ENCODE measurements around the gene ZNF280B. TPM values are rescaled to one million over a fixed set of nuclear protein-coding genes. Genes with fewer than 3 reads are reported as not detected.
"Not testable (repeated sequence)": the region's sequence is repeated elsewhere in the genome, so short reads cannot be mapped to it uniquely, and the experiment has no call there.

The ZNF280B gene
- total RNA-seq, 2 donors from 2014 or later: 2.9 to 4.5 TPM

DNA sequence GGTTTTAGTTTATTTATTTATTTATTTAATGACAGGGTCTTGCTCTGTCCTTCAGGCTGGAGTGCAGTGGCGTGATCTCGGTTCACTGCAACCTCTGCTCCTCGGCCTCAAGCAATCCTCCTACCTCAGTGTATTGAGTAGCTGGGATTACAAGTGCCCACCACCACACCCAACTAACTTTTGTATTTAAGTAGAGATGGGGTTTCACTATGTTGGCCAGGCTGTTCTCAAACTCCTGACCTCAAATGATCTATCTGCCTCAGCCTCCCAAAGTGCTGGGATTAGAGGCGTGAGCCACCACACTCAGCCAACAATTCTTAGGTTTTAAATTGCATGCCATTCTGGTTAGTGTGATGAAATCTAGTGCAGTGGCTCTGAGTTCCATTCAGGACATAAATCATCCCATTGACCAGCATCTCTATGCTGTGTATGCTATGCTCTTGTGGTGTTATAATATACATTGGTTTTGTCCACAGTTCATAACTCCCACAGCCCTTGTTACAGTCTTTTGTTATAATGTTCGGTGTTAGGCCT, 28.5 kb downstream of the ZNF280B start:
- Mint-ChIP-seq H3K4me3 (no peak overlapping the region), H3K9me3 (no peaks in the 10 kb centered on the region)
- ATAC-seq (replicated peaks in 1 of 2): no peak

DNA sequence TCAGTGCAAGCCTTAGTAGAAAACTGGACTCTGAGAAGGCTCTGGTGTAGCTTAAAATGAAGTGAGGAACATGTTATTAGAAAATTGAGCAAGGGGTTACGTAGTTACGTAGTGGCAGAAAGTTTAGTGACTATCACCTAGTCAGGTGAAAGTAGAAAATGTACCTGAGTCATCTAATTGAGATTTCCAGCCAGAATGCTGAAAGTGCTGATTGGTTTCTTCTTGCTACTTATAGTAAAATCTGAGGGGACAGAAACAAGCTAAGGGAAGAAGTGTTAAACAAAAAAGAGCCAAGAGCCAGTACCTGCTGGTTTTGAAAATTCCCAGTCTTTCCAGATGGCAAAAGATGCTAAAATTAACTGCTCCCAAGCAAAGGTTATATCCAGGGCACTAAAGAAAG, 29.4 kb downstream of the ZNF280B start:
- H3K36me3 Mint-ChIP-seq (ENCODE audit: insufficient read depth in 2 of 2): no peaks in the 10 kb centered on the region
- H3K9me3 Mint-ChIP-seq: no peaks in the 10 kb centered on the region
- H3K27me3 Mint-ChIP-seq (ENCODE audit: low read depth): no peaks in the 10 kb centered on the region
- H3K4me3 Mint-ChIP-seq: no peak overlapping the region
- H3K4me1 Mint-ChIP-seq (ENCODE audit: low read depth): no peaks in the 10 kb centered on the region
- no peak overlapping the region for H3K27ac Mint-ChIP-seq
- ATAC-seq (replicated peaks in 1 of 2) (no peak), DNase-seq (no peak)

More for the DNA sequence above, 28.5 kb downstream of the ZNF280B start:
- no peaks in the 10 kb centered on the region for H3K27me3 Mint-ChIP-seq (ENCODE audit: low read depth)
- DNase-seq: no peak
- H3K27ac Mint-ChIP-seq: no peak overlapping the region
- no peaks in the 10 kb centered on the region for H3K4me1 Mint-ChIP-seq (ENCODE audit: low read depth)
- H3K36me3 Mint-ChIP-seq (ENCODE audit: insufficient read depth in 2 of 2): no peaks in the 10 kb centered on the region

DNA sequence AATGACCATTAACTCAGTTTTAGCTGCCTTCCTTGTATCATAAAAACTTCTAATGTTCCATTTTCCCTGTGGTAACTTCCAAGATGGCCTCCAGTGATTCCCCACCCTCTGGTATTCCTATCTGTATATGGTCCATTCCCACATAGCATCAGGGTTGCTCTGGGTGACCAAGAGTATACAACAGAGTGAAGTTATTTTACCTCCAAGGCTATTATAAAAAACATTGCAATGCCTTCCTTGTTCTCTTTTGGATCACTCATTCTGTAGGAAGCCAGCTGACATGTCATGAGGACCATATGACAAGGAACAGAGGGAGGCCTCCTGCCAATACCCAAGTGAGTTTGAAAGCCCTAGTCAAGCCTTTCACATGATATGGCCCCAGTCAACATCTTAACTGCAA, 30.1 kb downstream of the ZNF280B start:
- H3K27ac Mint-ChIP-seq: no peak overlapping the region
- ATAC-seq (replicated peaks in 1 of 2) (no peak), DNase-seq (no peak)
- H3K4me1 Mint-ChIP-seq (ENCODE audit: low read depth): no peaks in the 10 kb centered on the region
- H3K4me3 Mint-ChIP-seq: no peak overlapping the region
- no peaks in the 10 kb centered on the region for H3K9me3 Mint-ChIP-seq
- H3K27me3 Mint-ChIP-seq (ENCODE audit: low read depth): no peaks in the 10 kb centered on the region
- no peaks in the 10 kb centered on the region for H3K36me3 Mint-ChIP-seq (ENCODE audit: insufficient read depth in 2 of 2)

DNA sequence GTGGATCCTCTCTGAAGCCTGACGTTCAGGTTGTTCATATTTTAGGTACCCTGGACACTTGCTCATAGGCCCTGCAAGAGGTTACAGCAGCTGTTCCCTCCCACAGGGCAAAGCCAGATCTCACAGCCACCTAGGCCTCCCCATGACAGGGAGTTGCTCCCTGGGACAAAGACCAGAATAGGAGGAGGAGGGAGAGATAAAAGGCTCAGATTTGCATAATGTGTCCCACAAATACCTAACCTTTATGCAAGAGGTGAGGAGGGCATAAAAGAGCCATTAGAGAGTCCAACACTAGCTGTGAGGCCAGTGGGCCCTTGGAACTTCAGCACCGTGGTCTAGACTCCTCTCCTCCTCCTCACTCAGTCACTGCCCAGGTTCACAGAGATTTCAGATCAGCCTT, 33.8 kb downstream of the ZNF280B start:
- no peaks in the 10 kb centered on the region for H3K36me3 Mint-ChIP-seq (ENCODE audit: insufficient read depth in 2 of 2)
- no peak for ATAC-seq (replicated peaks in 1 of 2)
- H3K4me3 Mint-ChIP-seq: no peak overlapping the region
- DNase-seq: no peak
- H3K4me1 Mint-ChIP-seq (ENCODE audit: low read depth): no peaks in the 10 kb centered on the region
- peaks cover 0 to 3% of the 10 kb centered on the region in 2 donors for H3K9me3 Mint-ChIP-seq
- no peaks in the 10 kb centered on the region for H3K27me3 Mint-ChIP-seq (ENCODE audit: low read depth)
- no peak overlapping the region for H3K27ac Mint-ChIP-seq

DNA sequence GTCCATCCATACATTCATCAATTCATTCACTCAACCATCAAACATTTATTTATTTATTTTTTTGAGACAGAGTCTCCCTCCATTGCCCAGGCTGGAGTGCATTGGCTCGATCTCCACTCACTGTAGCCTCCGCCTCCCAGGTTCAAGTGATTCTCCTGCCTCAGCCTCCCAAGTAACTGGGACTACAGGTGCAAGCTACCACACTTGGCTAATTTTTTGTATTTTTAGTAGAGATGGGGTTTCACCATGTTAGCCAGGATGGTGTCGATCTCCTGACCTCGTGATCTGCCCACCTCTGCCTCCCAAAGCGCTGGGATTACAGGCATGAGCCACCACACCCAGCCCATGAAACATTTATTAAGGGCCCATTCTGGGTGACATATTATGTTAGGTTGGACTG, 37.4 kb downstream of the ZNF280B start:
- DNase-seq; H3K36me3 Mint-ChIP-seq (ENCODE audit: insufficient read depth in 2 of 2); ATAC-seq (replicated peaks in 1 of 2); H3K9me3 Mint-ChIP-seq; H3K27ac Mint-ChIP-seq; H3K27me3 Mint-ChIP-seq (ENCODE audit: low read depth); H3K4me1 Mint-ChIP-seq (ENCODE audit: low read depth); H3K4me3 Mint-ChIP-seq: not testable (repeated sequence)

DNA sequence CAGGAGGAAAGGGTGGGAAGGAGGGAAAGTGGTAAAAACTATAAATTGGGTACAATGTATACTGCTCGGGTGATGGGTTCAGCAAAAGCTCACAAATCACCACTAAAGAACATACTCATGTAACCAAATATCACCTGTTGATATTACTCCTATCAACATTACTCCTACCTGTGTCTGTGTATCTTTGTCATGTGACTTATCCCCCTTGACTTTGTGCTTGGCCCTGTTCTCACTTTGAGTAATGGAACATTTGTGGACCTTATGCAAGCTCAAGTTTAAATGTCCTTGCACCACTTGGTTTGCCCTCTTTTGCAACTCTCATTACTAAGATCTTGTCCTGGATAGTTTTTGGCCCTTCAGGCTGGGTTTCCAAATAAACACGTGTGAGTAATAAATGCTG, 39.0 kb downstream of the ZNF280B start:
- H3K27me3 Mint-ChIP-seq (ENCODE audit: low read depth): peaks cover 11% of the 10 kb centered on the region
- DNase-seq: no peak
- ATAC-seq (replicated peaks in 1 of 2): no peak
- H3K36me3 Mint-ChIP-seq (ENCODE audit: insufficient read depth in 2 of 2): peaks cover 0 to 3% of the 10 kb centered on the region in 2 donors
- no peak overlapping the region for H3K27ac Mint-ChIP-seq
- no peak overlapping the region for H3K4me3 Mint-ChIP-seq
- peaks cover 5 to 6% of the 10 kb centered on the region in 2 donors for H3K9me3 Mint-ChIP-seq
- H3K4me1 Mint-ChIP-seq (ENCODE audit: low read depth): no peaks in the 10 kb centered on the region

DNA sequence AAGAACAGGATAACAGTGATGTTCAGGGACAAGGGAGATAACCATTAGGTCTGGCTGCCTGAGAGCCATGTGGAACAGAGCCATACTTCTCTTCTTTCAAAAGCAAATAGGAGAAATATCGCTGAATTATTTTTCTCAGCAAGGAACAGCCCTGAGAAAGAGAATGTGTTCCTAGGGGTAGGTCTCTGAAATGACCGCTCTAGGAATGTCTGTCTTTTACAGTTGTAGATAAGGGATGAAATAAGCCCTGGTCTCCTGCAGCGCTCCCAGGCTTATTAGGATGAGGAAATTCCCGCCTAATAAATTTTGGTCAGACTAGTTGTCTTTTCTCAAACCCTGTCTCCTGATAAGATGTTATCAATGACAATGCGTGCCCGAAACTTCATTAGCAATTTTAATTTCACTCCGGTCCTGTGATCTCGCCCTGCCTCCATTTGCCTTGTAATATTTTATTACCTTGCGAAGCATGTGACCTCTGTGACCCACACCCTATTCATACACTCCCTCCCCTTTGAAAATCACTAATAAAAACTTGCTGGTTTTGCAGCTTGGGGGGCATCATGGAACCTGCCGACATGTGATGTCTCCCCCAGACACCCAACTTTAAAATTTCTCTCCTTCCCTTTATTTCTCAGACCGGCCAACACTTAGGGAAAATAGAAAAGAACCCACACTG, 39.6 kb downstream of the ZNF280B start:
- not testable (repeated sequence) for DNase-seq; H3K27ac Mint-ChIP-seq; H3K36me3 Mint-ChIP-seq (ENCODE audit: insufficient read depth in 2 of 2); H3K4me3 Mint-ChIP-seq; H3K9me3 Mint-ChIP-seq; H3K4me1 Mint-ChIP-seq (ENCODE audit: low read depth); ATAC-seq (replicated peaks in 1 of 2)
- peaks cover 17% of the 10 kb centered on the region for H3K27me3 Mint-ChIP-seq (ENCODE audit: low read depth)

DNA sequence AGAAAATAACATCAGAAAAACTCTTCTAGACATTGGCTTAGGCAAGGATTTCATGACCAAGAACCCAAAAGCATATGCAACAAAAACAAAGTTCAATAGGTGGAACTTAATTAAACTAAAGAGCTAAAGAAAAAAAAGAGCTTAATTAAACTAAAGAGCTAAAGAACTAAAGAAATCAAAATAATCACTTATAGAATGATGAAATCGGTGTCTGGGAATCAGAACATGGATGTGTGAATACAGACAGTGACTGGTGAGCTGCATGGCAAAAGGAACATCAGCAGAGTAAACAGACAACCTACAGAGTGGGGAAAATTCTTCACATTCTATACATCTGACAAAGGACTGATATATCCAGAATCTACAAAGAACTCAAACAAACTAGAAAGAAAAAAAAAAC, 41.4 kb downstream of the ZNF280B start:
- H3K36me3 Mint-ChIP-seq (ENCODE audit: insufficient read depth in 2 of 2): peaks cover 0 to 3% of the 10 kb centered on the region in 2 donors
- peaks cover 5 to 6% of the 10 kb centered on the region in 2 donors for H3K9me3 Mint-ChIP-seq
- DNase-seq: no peak
- H3K4me3 Mint-ChIP-seq: no peak overlapping the region
- H3K4me1 Mint-ChIP-seq (ENCODE audit: low read depth): no peaks in the 10 kb centered on the region
- H3K27me3 Mint-ChIP-seq (ENCODE audit: low read depth): peaks cover 28% of the 10 kb centered on the region
- no peak for ATAC-seq (replicated peaks in 1 of 2)
- H3K27ac Mint-ChIP-seq: no peak overlapping the region

DNA sequence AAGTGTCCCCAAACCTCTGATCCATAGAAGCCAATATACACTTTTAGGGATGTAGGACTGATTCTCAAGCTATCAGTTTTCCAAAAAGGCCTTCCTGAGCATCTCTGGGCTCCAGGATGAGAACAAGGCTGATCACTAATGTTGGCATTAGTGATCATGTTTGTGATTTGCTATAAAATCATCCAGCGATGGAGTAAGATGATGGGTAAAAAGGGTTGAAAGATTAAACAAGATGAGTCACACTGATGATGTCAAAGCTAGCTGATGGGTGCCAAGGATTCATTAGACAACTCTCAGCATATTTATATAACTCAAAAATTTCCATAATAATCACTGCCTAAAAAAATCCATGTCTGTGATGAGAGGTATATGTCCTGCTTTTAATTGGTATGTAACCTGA, 42.8 kb downstream of the ZNF280B start:
- Mint-ChIP-seq H3K4me3 (no peak overlapping the region), H3K27me3 (ENCODE audit: low read depth) (peaks cover 40% of the 10 kb centered on the region), H3K4me1 (ENCODE audit: low read depth) (no peaks in the 10 kb centered on the region), H3K27ac (no peak overlapping the region), H3K36me3 (ENCODE audit: insufficient read depth in 2 of 2) (peaks cover 0 to 3% of the 10 kb centered on the region in 2 donors), H3K9me3 (peaks cover 5 to 6% of the 10 kb centered on the region in 2 donors)
- no peak for DNase-seq
- no peak for ATAC-seq (replicated peaks in 1 of 2)

DNA sequence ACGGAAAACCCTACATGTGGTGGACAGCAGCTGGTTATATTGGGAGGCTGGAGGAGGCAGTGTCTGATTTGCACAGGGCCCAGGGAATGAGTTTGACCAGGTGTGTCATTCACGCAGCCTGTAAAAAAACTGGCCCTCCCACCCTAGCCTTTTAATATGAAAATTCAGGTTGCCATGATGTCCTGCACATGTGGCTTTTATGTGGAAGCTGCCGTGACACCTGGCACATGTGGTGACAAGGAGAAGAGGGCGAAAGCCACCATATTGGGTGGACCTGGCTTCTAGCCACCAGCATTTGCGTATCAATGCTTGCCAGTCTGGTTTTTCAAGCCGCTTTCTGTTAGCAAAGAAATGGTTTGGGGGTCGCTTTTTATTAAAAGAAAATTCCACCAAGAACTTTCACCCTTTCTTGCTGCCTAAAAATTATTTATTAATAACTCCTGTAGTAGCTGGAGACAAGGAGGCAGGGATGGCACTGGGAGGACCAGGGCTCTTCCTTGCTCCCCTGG, 43.4 kb downstream of the ZNF280B start:
- Mint-ChIP-seq H3K27me3 (ENCODE audit: low read depth) (peaks cover 44% of the 10 kb centered on the region), H3K36me3 (ENCODE audit: insufficient read depth in 2 of 2) (peaks cover 2 to 3% of the 10 kb centered on the region in 2 donors), H3K4me1 (ENCODE audit: low read depth) (no peaks in the 10 kb centered on the region), H3K4me3 (no peak overlapping the region), H3K9me3 (peaks cover 5 to 6% of the 10 kb centered on the region in 2 donors), H3K27ac (no peak overlapping the region)
- ATAC-seq (replicated peaks in 1 of 2) (no peak), DNase-seq (no peak)

DNA sequence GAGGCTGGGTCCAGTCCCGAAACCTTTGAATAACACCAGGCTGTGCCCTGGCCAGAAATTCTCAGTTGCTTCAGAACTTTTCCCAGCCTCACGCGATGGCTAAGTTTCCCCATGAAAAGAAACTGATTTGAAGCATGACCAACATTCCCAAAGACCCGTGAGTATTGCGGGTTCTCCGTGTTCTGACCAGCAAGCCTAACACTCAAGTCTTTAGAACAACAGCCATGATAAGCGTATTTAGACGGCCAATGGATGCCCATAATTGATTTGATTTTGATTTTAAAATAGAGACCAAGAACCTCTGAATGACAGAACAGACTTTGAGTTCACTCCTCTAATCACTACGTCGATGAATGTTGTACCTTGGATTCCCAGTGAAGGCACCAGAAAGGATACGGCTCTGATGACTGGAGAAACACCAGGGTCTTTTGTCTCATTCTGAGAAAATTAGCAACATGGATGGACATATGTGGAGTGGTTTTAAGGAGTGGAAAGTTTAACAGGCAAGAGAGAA, 43.9 kb downstream of the ZNF280B start:
- no peak overlapping the region for H3K27ac Mint-ChIP-seq
- peaks cover 5 to 7% of the 10 kb centered on the region in 2 donors for H3K9me3 Mint-ChIP-seq
- H3K4me3 Mint-ChIP-seq: no peak overlapping the region
- H3K36me3 Mint-ChIP-seq (ENCODE audit: insufficient read depth in 2 of 2): peaks cover 4 to 5% of the 10 kb centered on the region in 2 donors
- DNase-seq (no peak), ATAC-seq (replicated peaks in 1 of 2) (no peak)
- peaks cover 44% of the 10 kb centered on the region for H3K27me3 Mint-ChIP-seq (ENCODE audit: low read depth)
- H3K4me1 Mint-ChIP-seq (ENCODE audit: low read depth): no peaks in the 10 kb centered on the region

DNA sequence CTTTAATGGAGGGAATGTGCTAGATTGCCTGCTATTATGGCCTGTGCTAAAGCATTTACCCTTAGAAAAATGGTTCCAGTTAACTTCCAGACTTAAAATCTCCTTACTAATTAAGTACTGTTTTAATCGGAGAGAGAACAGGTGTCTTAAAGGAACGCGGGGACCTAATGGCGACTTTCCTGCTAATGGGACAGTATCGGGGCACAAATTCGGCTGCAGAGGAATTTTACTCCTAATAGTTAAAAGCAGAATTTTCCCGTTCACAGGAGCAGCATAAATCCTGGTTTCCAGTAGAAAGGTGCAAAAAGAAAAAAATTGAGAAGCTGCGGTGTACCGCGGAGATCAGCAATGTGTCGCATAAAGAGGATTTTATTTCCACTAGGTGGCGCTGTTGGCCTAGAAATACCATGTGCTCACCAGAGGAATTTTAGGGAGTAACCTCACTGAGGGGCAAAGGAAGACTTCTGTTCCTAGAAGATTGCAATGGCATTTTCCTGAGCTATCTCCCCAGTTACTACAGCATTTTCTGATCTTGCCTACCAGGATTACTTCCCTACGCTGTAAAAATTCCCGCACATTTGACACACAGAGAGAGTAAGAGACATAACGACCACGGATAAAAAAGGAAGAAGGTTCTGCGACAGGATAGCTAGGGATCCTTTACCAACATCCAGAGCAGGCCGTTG, 44.5 kb downstream of the ZNF280B start:
- Mint-ChIP-seq H3K36me3 (ENCODE audit: insufficient read depth in 2 of 2) (peaks cover 8 to 10% of the 10 kb centered on the region in 2 donors), H3K27me3 (ENCODE audit: low read depth) (peaks cover 44% of the 10 kb centered on the region)
- no peak for ATAC-seq (replicated peaks in 1 of 2)

DNA sequence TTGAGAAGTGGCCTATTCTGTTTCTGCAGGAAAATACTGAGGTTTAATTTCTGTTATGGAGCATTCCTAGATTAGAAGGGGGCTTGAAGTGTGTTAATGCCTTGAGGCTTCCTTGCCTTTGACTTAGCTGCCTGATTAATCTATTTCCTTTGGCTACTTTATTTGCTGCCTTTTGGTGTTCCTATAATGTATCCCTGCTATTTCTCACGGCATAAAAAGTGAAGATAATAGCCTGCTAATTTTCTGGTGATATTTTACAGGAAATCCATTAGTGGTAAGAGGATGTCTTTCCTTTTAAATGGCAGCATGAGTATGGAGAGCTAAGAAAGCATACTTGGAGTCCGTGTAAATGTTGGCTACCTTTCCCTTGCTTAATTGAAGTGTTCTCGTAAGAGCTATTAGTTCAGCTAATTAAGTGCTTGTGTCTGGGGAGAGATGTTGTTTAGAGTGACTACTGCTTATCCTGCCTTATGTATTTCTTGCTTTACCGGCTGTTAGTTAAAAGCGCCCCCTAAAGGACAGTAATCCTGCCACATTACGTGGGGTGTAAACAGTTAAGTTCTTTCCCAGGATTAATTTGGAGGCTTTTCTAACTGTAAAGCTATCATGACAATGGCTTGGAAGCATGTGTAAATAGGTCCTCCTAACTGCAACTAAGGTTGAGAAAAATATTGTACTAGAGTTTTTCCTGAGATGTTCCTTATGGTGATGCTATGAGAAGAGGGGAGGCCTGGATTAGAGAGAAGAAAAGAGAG, 45.6 kb downstream of the ZNF280B start:
- no peak for DNase-seq
- H3K27me3 Mint-ChIP-seq (ENCODE audit: low read depth): peaks cover 44% of the 10 kb centered on the region
- H3K36me3 Mint-ChIP-seq (ENCODE audit: insufficient read depth in 2 of 2): peaks cover 11 to 16% of the 10 kb centered on the region in 2 donors
- H3K27ac Mint-ChIP-seq: no peak overlapping the region
- H3K4me3 Mint-ChIP-seq: no peak overlapping the region
- H3K9me3 Mint-ChIP-seq: peaks cover 6 to 16% of the 10 kb centered on the region in 2 donors
- no peak for ATAC-seq (replicated peaks in 1 of 2)
- H3K4me1 Mint-ChIP-seq (ENCODE audit: low read depth): no peaks in the 10 kb centered on the region

More for the DNA sequence above, 44.5 kb downstream of the ZNF280B start:
- Mint-ChIP-seq H3K4me3 (no peak overlapping the region), H3K27ac (no peak overlapping the region), H3K4me1 (ENCODE audit: low read depth) (no peaks in the 10 kb centered on the region), H3K9me3 (peaks cover 7 to 9% of the 10 kb centered on the region in 2 donors)
- peak; percentile 49 to 63 for DNase-seq

All from activated T-cell treated with anti-CD3 and anti-CD28 coated beads, Interleukin-2, amount 50 U/mL, for 72 hours (primary cell).